Activated CD4-positive, alpha-beta T cell treated with anti-CD3 and anti-CD28 coated beads, Interleukin-2, amount 50 U/mL, for 16 hours (primary cell): Measurements from ENCODE around the gene LRRC10B.

Source experiments
- DNase-seq: peaks from one replicate; pipeline ENCODE4 v3.0.0-alpha.2; 2020

LRRC10B gene

GRCh38 chr11:61533039-61533375 lies 24.5 kb downstream of the LRRC10B start:
- DNase-seq, result no peak

GRCh38 chr11:61533401-61533800 lies 24.9 kb downstream of the LRRC10B start:
- DNase-seq, result no peak

- no peak for DNase-seq
Measured at GRCh38 chr11:61534025-61534932, 25.7 kb downstream of the LRRC10B start.

GRCh38 chr11:61534933-61535839 lies 26.6 kb downstream of the LRRC10B start:
- no peak for DNase-seq

GRCh38 chr11:61535998-61536675 lies 27.6 kb downstream of the LRRC10B start:
- DNase-seq, result no peak

- no peak for DNase-seq
Measured at GRCh38 chr11:61536676-61537270, 28.2 kb downstream of the LRRC10B start.

- no peak for DNase-seq
Measured at GRCh38 chr11:61537326-61537725, 28.8 kb downstream of the LRRC10B start.

- DNase-seq, result no peak
Measured at GRCh38 chr11:61538636-61538961, 30.1 kb downstream of the LRRC10B start.

GRCh38 chr11:61539006-61539405 lies 30.5 kb downstream of the LRRC10B start:
- DNase-seq, result no peak

- no peak for DNase-seq
Measured at GRCh38 chr11:61539831-61540357, 31.3 kb downstream of the LRRC10B start.

GRCh38 chr11:61540528-61540927 lies 32.0 kb downstream of the LRRC10B start:
- no peak for DNase-seq

GRCh38 chr11:61541598-61541997 lies 33.0 kb downstream of the LRRC10B start:
- DNase-seq, result no peak

- no peak for DNase-seq
Measured at GRCh38 chr11:61542024-61542461, 33.5 kb downstream of the LRRC10B start.

GRCh38 chr11:61542705-61543104 lies 34.2 kb downstream of the LRRC10B start:
- no peak for DNase-seq

- DNase-seq, result no peak
Measured at GRCh38 chr11:61543606-61544306, 35.2 kb downstream of the LRRC10B start.

GRCh38 chr11:61544466-61544865 lies 35.9 kb downstream of the LRRC10B start:
- DNase-seq, result no peak

- peak; percentile 8 for DNase-seq
Measured at GRCh38 chr11:61545341-61545740, 36.8 kb downstream of the LRRC10B start.

- DNase-seq, result no peak
Measured at GRCh38 chr11:61545921-61546320, 37.4 kb downstream of the LRRC10B start.

- DNase-seq, result no peak
Measured at GRCh38 chr11:61546663-61547062, 38.1 kb downstream of the LRRC10B start.

- DNase-seq, result no peak
Measured at GRCh38 chr11:61547246-61547645, 38.7 kb downstream of the LRRC10B start.

- DNase-seq, result no peak
Measured at GRCh38 chr11:61549177-61549576, 40.6 kb downstream of the LRRC10B start.
